Brain microvascular endothelial cell (primary cell): ENCODE measurements around the gene M1AP.
A peak's percentile ranks its signal among the peaks of the same experiment; 100 is the strongest.

Experiments used
- DNase-seq: peaks from one replicate; pipeline ENCODE4 v3.0.0-alpha.2; 2020
- H3K27ac ChIP-seq: fragments of 250-450 bp; sonication (Bioruptor Pico); 2 replicates; pipeline ENCODE4 v1.5.1; 2020; ENCODE audit warnings: mild to moderate bottlenecking, moderate library complexity
- H3K27me3 ChIP-seq: fragments of 250-450 bp; sonication (Bioruptor Pico); replicated peaks from 2 replicates; pipeline ENCODE4 v1.5.1; 2020; ENCODE audit warnings: mild to moderate bottlenecking
- H3K36me3 ChIP-seq: fragments of 250-450 bp; sonication (Bioruptor Pico); replicated peaks from 2 replicates; pipeline ENCODE4 v1.5.1; 2020; ENCODE audit warnings: mild to moderate bottlenecking
- H3K4me3 ChIP-seq: 2 replicates; pipeline ENCODE4 v1.5.1; 2011; ENCODE audit warnings: low read depth, mild to moderate bottlenecking, control low read depth, low read length, moderate library complexity
- CTCF ChIP-seq: IDR thresholded peaks from 2 replicates; pipeline ENCODE4 v1.5.1; 2011; ENCODE audit warnings: low read depth, mild to moderate bottlenecking, moderate library complexity, low read length, control low read depth, inconsistent platforms; ENCODE audit errors: missing control alignments
- in situ Hi-C: cut with HindIII; loops from 2 replicates; pipeline ENCODE4 v1.10.0; 2017; ENCODE audit warnings: low sequenced_read_pairs, low pct_ligation_motif_present

The M1AP gene

GRCh38 chr2:74668087-74668486 lies 20.0 kb upstream of the M1AP start:
- no peak overlapping the region for H3K27ac ChIP-seq
- DNase-seq, result no peak
- H3K36me3 ChIP-seq, result no peaks in the 10 kb centered on the region
- no peak overlapping the region for H3K4me3 ChIP-seq
- H3K27me3 ChIP-seq, result no peaks in the 10 kb centered on the region
- in situ Hi-C loops, result no loop called here
- no peak for TF ChIP-seq CTCF

DNA sequence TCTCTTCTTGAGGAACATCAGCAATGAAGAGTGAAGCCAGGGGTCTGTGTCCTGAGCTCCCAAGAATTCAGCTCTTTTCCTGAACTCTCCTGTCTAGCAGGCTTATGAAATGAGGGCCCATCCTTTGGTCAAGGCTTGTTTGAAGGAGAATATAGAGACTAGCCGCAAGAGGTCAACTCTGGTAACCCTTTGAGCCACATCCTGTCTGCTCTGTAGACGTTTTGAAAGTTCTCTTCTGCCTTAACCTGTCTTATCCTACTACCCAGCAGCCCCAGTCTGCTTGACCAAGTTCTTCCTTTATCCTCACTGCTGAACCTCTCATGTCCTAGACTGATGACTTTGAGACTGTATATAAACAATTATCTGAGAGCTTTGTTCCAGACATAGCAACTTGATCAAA lies 11.3 kb upstream of the M1AP start:
- Histone ChIP-seq H3K27me3 (no peaks in the 10 kb centered on the region), H3K36me3 (no peaks in the 10 kb centered on the region), H3K27ac (no peak overlapping the region), H3K4me3 (no peak overlapping the region)
- no peak for TF ChIP-seq CTCF
- in situ Hi-C loops, result no loop called here
- DNase-seq, result no peak

DNA sequence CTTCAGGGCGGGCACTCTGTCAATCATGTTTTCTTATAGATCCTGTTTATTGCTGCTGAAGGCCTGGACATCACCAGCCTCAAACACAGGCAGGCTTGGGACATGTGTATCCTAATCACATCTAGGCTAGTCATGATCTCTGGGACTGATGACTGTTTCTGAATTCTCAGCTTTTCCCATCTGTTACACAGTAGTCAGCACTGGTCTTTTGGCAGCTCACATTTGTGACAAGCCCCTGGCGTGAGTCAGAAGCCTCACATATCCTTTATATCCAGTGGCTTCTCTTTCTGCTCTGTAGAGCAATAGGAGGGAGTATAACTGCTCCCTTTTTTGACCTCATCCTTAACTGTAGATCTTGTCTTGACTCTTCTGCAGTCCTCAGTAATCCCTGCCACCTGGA lies 10.4 kb upstream of the M1AP start:
- in situ Hi-C loops, result no loop called here
- no peak overlapping the region for H3K27ac ChIP-seq
- TF ChIP-seq CTCF, result no peak
- peak; percentile 42 for DNase-seq
- no peaks in the 10 kb centered on the region for H3K27me3 ChIP-seq
- no peaks in the 10 kb centered on the region for H3K36me3 ChIP-seq
- no peak overlapping the region for H3K4me3 ChIP-seq

- Histone ChIP-seq H3K36me3 (no peaks in the 10 kb centered on the region), H3K27me3 (no peaks in the 10 kb centered on the region), H3K4me3 (no peak overlapping the region), H3K27ac (no peak overlapping the region)
- TF ChIP-seq CTCF, result no peak
- DNase-seq, result no peak
- in situ Hi-C loops, result no loop called here
Measured at GRCh38 chr2:74655579-74655978, 7.4 kb upstream of the M1AP start.

- H3K27me3 ChIP-seq, result no peaks in the 10 kb centered on the region
- H3K36me3 ChIP-seq, result no peaks in the 10 kb centered on the region
- TF ChIP-seq CTCF, result no peak
- peak within 1 kb of the TSS; percentile 68 for H3K4me3 ChIP-seq
- in situ Hi-C loops, result no loop called here
- no peak within 1 kb of the TSS for H3K27ac ChIP-seq
- peak; percentile 94 for DNase-seq
Measured at GRCh38 chr2:74653985-74654882, 6.1 kb upstream of the M1AP start, which contains the start of gene SEMA4F. Gene SEMA4F, plus strand, starts transcription at chr2:74654247. Its CDS starts 130 bp downstream, at chr2:74654377.
